ENCODE measurements around the gene SLBP.
A peak's percentile ranks its signal among the peaks of the same experiment; 100 is the strongest.

The SLBP gene

DNA sequence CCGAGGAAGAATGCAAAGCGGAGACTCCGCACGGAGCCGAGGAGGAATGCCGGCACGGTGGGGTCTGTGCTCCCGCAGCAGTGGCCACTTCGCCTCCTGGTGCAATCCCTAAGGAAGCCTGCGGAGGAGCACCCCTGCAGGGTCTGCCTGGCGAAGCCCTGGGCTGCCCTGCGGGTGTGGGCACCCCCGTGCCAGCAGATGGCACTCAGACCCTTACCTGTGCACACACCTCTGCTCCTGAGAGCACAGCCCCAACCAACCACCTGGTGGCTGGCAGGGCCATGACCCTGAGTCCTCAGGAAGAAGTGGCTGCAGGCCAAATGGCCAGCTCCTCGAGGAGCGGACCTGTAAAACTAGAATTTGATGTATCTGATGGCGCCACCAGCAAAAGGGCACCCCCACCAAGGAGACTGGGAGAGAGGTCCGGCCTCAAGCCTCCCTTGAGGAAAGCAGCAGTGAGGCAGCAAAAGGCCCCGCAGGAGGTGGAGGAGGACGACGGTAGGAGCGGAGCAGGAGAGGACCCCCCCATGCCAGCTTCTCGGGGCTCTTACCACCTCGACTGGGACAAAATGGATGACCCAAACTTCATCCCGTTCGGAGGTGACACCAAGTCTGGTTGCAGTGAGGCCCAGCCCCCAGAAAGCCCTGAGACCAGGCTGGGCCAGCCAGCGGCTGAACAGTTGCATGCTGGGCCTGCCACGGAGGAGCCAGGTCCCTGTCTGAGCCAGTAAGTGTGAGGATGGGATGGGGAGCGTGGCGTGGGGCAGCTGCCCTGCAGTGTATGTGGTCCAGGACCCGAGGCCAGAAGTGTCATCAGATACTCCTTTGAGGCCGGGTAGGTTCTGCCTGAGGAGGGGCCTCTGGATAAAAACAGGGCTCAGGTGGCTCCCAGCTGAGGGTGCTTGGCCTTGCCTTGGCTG, 16.2 kb upstream of the SLBP start:
- Histone ChIP-seq H3K36me3 (ENCODE audit: control insufficient read depth, insufficient read depth, low read length) (peaks cover 53% of the 10 kb centered on the region), H3K27me3 (replicated peaks; ENCODE audit: control insufficient read depth, insufficient read depth, low read length) (no peaks in the 10 kb centered on the region), H3K4me3 (replicated peaks; ENCODE audit: low read depth, low read length) (no peak overlapping the region)
- no peak for DNase-seq (ENCODE audit: extremely low read depth, insufficient read length)
- TF ChIP-seq, protein P1, sequence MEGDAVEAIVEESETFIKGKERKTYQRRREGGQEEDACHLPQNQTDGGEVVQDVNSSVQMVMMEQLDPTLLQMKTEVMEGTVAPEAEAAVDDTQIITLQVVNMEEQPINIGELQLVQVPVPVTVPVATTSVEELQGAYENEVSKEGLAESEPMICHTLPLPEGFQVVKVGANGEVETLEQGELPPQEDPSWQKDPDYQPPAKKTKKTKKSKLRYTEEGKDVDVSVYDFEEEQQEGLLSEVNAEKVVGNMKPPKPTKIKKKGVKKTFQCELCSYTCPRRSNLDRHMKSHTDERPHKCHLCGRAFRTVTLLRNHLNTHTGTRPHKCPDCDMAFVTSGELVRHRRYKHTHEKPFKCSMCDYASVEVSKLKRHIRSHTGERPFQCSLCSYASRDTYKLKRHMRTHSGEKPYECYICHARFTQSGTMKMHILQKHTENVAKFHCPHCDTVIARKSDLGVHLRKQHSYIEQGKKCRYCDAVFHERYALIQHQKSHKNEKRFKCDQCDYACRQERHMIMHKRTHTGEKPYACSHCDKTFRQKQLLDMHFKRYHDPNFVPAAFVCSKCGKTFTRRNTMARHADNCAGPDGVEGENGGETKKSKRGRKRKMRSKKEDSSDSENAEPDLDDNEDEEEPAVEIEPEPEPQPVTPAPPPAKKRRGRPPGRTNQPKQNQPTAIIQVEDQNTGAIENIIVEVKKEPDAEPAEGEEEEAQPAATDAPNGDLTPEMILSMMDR (IDR thresholded peaks at IDR 0.05; ENCODE audit: insufficient read depth, low read length, poor library complexity, severe bottlenecking), result no peak

DNA sequence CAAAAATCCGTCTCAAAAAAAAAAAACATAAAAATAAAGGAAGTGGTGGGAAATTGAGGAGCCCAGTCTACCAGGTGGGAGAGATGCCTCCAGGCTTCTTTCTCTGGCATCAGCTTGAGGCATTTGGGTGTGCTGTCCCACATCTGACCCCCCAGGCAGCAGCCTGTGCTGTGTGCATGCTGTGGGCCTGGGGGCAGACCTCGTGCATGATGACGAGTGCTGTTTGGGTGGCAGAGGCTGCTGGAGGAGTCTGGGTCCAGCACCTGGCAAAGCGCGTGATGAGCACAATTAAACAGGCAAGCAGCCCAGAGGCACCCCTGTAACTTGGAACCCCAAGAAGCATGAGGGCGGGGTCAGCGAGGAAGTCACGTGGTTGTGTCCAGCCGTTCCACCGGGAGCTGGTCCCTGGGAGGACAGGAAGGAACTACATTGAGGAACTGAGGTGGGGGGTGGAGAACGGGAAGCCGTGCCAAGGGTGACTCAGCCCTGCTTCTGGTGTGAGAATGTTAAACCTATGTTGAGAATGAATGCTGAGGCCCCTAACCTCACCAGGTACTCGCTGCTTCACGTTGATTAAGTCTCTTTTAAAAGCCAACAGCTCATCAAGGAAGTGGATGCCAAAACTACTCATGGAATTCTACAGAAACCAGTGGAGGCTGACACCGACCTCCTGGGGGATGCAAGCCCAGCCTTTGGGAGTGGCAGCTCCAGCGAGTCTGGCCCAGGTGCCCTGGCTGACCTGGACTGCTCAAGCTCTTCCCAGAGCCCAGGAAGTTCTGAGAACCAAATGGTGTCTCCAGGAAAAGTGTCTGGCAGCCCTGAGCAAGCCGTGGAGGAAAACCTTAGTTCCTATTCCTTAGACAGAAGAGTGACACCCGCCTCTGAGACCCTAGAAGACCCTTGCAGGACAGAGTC, 15.3 kb upstream of the SLBP start:
- H3K27me3 ChIP-seq (replicated peaks; ENCODE audit: control insufficient read depth, insufficient read depth, low read length), result no peaks in the 10 kb centered on the region
- no peak overlapping the region for H3K4me3 ChIP-seq (replicated peaks; ENCODE audit: low read depth, low read length)
- peaks cover 47% of the 10 kb centered on the region for H3K36me3 ChIP-seq (ENCODE audit: control insufficient read depth, insufficient read depth, low read length)
- no peak for DNase-seq (ENCODE audit: extremely low read depth, insufficient read length)
- TF ChIP-seq, protein P1 (IDR thresholded peaks at IDR 0.05; ENCODE audit: insufficient read depth, low read length, poor library complexity, severe bottlenecking), result no peak

DNA sequence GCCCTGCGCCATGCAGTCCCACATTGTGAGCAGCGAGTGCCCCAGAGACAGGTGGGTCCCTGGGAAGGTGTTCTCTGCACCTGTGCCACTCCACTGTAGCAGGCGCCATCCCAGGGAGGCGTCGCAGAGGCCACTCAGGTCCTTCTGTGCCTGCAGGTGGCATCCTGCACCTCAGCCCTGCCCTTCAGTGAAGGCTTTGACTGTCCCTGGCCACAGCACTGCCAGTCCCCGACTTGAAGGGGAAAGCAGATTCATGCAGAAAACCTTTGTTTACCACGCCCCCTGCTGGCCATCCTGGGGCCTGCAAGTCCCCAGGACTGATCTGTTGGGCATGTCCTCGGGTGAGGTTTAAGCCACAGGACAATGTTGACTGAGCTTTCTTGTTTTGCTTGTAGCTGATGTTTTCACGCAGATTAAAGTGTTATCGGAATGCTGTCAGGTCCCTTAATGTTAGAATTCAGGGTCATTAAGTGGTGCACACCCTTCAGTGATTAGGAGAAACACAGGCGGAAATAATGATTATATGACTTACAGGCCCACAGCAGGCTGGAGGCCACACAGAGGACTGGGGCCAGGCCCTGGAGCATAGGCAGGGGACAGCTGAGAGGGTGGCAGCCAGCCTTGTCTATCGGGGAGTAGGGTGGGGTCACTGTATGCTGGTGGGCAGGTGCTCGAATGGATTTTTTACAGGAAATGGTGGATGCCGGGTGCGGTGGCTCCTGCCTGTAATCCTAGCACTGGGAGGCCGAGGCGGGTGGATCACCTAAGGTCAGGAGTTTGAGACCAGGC, 14.2 kb upstream of the SLBP start:
- Histone ChIP-seq H3K4me3 (replicated peaks; ENCODE audit: low read depth, low read length) (no peak overlapping the region), H3K27me3 (replicated peaks; ENCODE audit: control insufficient read depth, insufficient read depth, low read length) (no peaks in the 10 kb centered on the region), H3K36me3 (ENCODE audit: control insufficient read depth, insufficient read depth, low read length) (peaks cover 44% of the 10 kb centered on the region)
- TF ChIP-seq, protein P1 (IDR thresholded peaks at IDR 0.05; ENCODE audit: insufficient read depth, low read length, poor library complexity, severe bottlenecking), result peak; percentile 97
- peak; percentile 70 for DNase-seq (ENCODE audit: extremely low read depth, insufficient read length)

DNA sequence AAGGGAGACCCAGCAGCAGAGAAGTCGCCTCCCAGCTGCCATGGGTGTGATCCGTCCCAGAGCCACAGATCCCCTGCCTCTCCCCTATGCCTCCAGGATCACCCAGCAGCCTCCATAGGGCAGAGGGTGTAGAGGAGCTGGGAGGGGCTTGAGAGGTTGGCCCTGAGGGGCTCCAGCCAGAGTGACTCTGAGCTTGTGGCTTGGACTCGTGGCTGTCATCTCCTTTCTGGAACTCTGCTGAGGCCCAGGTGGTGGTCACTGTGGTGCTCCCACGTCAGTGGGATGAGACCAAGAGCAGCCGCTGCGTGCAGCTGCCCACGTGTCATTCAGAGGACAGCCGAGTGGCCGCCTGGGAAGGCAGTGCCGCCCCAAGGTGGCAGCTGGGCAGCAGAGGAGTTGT, 13.4 kb upstream of the SLBP start:
- peaks cover 38% of the 10 kb centered on the region for H3K36me3 ChIP-seq (ENCODE audit: control insufficient read depth, insufficient read depth, low read length)
- H3K27me3 ChIP-seq (replicated peaks; ENCODE audit: control insufficient read depth, insufficient read depth, low read length), result no peaks in the 10 kb centered on the region
- TF ChIP-seq, protein P1 (IDR thresholded peaks at IDR 0.05; ENCODE audit: insufficient read depth, low read length, poor library complexity, severe bottlenecking), result no peak
- H3K4me3 ChIP-seq (replicated peaks; ENCODE audit: low read depth, low read length), result no peak overlapping the region
- no peak for DNase-seq (ENCODE audit: extremely low read depth, insufficient read length)

DNA sequence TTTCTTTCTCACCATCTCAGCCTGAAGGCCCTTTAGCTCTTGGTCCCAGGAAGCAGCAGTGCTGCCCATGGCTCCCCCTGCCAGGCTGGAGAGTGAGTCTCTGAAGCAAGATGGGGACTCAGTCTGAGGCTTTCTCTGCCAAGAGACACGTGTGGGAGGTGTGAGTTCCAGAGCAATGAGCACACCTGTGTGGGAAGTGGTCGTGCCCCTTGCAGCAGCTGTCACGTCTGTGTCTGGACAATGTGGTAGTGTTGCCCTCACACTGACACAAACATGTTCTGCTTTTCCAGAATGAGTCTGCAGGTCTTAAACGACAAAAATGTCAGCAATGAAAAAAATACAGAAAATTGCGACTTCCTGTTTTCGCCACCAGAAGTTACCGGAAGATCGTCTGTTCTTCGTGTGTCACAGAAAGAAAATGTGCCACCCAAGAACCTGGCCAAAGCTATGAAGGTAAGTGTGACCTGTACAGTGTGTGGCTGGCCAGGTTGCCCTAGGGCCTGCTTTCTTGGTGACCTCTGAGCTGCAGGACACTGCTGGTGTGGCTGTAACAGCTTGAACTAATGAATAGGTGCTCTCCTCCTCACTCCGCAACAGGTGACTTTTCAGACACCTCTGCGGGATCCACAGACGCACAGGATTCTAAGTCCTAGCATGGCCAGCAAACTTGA, 11.1 kb upstream of the SLBP start:
- peak; percentile 59 for DNase-seq (ENCODE audit: extremely low read depth, insufficient read length)
- Histone ChIP-seq H3K36me3 (ENCODE audit: control insufficient read depth, insufficient read depth, low read length) (peaks cover 27% of the 10 kb centered on the region), H3K4me3 (replicated peaks; ENCODE audit: low read depth, low read length) (peak overlapping the region; percentile 89), H3K27me3 (replicated peaks; ENCODE audit: control insufficient read depth, insufficient read depth, low read length) (no peaks in the 10 kb centered on the region)
- TF ChIP-seq, protein P1 (IDR thresholded peaks at IDR 0.05; ENCODE audit: insufficient read depth, low read length, poor library complexity, severe bottlenecking), result no peak
